Measurements from ENCODE around the gene TMEM132C. TPM values are rescaled to one million over a fixed set of nuclear protein-coding genes. Genes with fewer than 3 reads are reported as not detected.

Gene TMEM132C
- total and polyA plus RNA-seq, 2 experiments from 2014 or later = not detected

DNA sequence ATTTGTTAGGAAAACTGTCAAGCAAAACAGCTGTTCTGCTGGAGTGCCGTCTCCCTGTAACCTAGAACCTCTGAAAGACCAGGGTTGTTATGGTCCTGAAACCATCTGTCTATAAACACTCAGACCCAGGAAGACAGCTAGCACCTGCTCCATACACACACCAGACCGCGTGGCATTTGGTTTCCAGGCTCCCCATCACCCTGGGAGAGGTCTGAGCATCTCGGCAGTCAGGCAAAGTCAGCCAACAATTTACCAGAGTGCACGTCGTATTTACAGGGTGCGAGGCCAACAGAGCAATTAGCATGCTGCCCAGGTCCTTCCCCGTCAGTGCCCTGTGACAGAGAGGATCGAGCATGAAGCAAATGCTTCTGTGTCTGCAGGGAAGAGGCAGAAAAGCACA lies 284.3 kb downstream of the TMEM132C start:
- Histone ChIP-seq H2AFZ (no peak overlapping the region), H3K79me2 (replicated peaks; ENCODE audit: insufficient read depth) (no peaks in the 10 kb centered on the region), H3K9me2 (ENCODE audit: insufficient read depth) (no peaks in the 10 kb centered on the region), H3K4me2 (no peak overlapping the region), H4K20me1 (replicated peaks; ENCODE audit: insufficient read depth) (no peaks in the 10 kb centered on the region), H3K4me1 (ENCODE audit: insufficient read depth) (no peaks in the 10 kb centered on the region), H3F3A (replicated peaks; ENCODE audit: low read depth) (no peaks in the 10 kb centered on the region), H3K27ac (ENCODE audit: low read depth) (no peak overlapping the region), H3K36me3 (ENCODE audit: insufficient read depth) (no peaks in the 10 kb centered on the region), H3K27me3 (ENCODE audit: insufficient read depth) (no peaks in the 10 kb centered on the region), H3K4me3 (no peak overlapping the region)
- no peak overlapping the region for H3K4me3 Mint-ChIP-seq
- no peak overlapping the region for H3K27ac Mint-ChIP-seq
- H3K36me3 Mint-ChIP-seq (ENCODE audit: low read depth) = peaks cover 41% of the 10 kb centered on the region
- no peak for DNase-seq (ENCODE audit: low spot score)
- ATAC-seq = no peak
- H3K4me1 Mint-ChIP-seq = no peaks in the 10 kb centered on the region
- TF ChIP-seq JUNB (IDR thresholded peaks at IDR 0.05; ENCODE audit: unreplicated experiment) = no peak
- no peak for TF ChIP-seq NANOG (IDR thresholded peaks at IDR 0.05; ENCODE audit: borderline replicate concordance)
- no peak for TF ChIP-seq EZH2phosphoT487 (IDR thresholded peaks at IDR 0.05; ENCODE audit: unreplicated experiment)
- no peak for TF ChIP-seq STAT1 (IDR thresholded peaks at IDR 0.05; ENCODE audit: unreplicated experiment)
- TF ChIP-seq, protein P1, sequence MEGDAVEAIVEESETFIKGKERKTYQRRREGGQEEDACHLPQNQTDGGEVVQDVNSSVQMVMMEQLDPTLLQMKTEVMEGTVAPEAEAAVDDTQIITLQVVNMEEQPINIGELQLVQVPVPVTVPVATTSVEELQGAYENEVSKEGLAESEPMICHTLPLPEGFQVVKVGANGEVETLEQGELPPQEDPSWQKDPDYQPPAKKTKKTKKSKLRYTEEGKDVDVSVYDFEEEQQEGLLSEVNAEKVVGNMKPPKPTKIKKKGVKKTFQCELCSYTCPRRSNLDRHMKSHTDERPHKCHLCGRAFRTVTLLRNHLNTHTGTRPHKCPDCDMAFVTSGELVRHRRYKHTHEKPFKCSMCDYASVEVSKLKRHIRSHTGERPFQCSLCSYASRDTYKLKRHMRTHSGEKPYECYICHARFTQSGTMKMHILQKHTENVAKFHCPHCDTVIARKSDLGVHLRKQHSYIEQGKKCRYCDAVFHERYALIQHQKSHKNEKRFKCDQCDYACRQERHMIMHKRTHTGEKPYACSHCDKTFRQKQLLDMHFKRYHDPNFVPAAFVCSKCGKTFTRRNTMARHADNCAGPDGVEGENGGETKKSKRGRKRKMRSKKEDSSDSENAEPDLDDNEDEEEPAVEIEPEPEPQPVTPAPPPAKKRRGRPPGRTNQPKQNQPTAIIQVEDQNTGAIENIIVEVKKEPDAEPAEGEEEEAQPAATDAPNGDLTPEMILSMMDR (conservative IDR thresholded peaks at IDR 0.05; ENCODE audit: low read depth in 2 of 2) = no peak
- no peak for TF ChIP-seq CREB1 (CRISPR knock-in tag; IDR thresholded peaks at IDR 0.05; ENCODE audit: low read depth)
- TF ChIP-seq EZH2 (IDR thresholded peaks at IDR 0.05; ENCODE audit: low read depth, unreplicated experiment) = no peak
- TF ChIP-seq, protein P2, sequence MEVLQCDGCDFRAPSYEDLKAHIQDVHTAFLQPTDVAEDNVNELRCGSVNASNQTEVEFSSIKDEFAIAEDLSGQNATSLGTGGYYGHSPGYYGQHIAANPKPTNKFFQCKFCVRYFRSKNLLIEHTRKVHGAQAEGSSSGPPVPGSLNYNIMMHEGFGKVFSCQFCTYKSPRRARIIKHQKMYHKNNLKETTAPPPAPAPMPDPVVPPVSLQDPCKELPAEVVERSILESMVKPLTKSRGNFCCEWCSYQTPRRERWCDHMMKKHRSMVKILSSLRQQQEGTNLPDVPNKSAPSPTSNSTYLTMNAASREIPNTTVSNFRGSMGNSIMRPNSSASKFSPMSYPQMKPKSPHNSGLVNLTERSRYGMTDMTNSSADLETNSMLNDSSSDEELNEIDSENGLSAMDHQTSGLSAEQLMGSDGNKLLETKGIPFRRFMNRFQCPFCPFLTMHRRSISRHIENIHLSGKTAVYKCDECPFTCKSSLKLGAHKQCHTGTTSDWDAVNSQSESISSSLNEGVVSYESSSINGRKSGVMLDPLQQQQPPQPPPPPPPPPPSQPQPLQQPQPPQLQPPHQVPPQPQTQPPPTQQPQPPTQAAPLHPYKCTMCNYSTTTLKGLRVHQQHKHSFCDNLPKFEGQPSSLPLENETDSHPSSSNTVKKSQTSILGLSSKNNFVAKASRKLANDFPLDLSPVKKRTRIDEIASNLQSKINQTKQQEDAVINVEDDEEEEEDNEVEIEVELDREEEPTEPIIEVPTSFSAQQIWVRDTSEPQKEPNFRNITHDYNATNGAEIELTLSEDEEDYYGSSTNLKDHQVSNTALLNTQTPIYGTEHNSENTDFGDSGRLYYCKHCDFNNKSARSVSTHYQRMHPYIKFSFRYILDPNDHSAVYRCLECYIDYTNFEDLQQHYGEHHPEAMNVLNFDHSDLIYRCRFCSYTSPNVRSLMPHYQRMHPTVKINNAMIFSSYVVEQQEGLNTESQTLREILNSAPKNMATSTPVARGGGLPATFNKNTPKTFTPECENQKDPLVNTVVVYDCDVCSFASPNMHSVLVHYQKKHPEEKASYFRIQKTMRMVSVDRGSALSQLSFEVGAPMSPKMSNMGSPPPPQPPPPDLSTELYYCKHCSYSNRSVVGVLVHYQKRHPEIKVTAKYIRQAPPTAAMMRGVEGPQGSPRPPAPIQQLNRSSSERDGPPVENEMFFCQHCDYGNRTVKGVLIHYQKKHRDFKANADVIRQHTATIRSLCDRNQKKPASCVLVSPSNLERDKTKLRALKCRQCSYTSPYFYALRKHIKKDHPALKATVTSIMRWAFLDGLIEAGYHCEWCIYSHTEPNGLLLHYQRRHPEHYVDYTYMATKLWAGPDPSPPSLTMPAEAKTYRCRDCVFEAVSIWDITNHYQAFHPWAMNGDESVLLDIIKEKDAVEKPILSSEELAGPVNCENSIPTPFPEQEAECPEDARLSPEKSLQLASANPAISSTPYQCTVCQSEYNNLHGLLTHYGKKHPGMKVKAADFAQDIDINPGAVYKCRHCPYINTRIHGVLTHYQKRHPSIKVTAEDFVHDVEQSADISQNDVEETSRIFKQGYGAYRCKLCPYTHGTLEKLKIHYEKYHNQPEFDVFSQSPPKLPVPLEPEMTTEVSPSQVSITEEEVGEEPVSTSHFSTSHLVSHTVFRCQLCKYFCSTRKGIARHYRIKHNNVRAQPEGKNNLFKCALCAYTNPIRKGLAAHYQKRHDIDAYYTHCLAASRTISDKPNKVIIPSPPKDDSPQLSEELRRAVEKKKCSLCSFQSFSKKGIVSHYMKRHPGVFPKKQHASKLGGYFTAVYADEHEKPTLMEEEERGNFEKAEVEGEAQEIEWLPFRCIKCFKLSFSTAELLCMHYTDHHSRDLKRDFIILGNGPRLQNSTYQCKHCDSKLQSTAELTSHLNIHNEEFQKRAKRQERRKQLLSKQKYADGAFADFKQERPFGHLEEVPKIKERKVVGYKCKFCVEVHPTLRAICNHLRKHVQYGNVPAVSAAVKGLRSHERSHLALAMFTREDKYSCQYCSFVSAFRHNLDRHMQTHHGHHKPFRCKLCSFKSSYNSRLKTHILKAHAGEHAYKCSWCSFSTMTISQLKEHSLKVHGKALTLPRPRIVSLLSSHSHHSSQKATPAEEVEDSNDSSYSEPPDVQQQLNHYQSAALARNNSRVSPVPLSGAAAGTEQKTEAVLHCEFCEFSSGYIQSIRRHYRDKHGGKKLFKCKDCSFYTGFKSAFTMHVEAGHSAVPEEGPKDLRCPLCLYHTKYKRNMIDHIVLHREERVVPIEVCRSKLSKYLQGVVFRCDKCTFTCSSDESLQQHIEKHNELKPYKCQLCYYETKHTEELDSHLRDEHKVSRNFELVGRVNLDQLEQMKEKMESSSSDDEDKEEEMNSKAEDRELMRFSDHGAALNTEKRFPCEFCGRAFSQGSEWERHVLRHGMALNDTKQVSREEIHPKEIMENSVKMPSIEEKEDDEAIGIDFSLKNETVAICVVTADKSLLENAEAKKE (CRISPR knock-in tag; IDR thresholded peaks at IDR 0.05) = no peak
- TF ChIP-seq ZNF114 (CRISPR knock-in tag; IDR thresholded peaks at IDR 0.05) = no peak
- H3K27me3 Mint-ChIP-seq (ENCODE audit: insufficient read depth, low read depth, poor library complexity) = peaks cover 5% of the 10 kb centered on the region
- peaks cover 100% of the 10 kb centered on the region for H3K9me3 Mint-ChIP-seq

All from GM23338 (cell line).